Fibroblast of villous mesenchyme (primary cell): ENCODE measurements around the gene ETV7. TPM values are rescaled to one million over a fixed set of nuclear protein-coding genes. Genes with fewer than 3 reads are reported as not detected.

Experiments
- DNase-seq: peaks from one replicate; pipeline ENCODE4 v3.0.0-alpha.2; 2010; ENCODE audit warnings: low read depth
- H3K4me3 ChIP-seq: 2 replicates; pipeline ENCODE4 v1.5.1; 2011; ENCODE audit warnings: low read depth, mild to moderate bottlenecking, low read length
- total RNA-seq: library from RNA; depleted of rRNA; stranded (reverse); fragments of >200 nt; gene quantifications from 2 replicates; pipeline ENCODE4 v1.2.3, GENCODE V29; 2012
- TF ChIP-seq, protein P1 (sequence below): IDR thresholded peaks from 2 replicates; pipeline ENCODE4 v1.5.1; 2012; ENCODE audit warnings: low read depth, mild to moderate bottlenecking, low read length; ENCODE audit not compliant: insufficient read depth

Gene ETV7
- 0.32 and 0.86 TPM in 2 replicates for total RNA-seq

DNA sequence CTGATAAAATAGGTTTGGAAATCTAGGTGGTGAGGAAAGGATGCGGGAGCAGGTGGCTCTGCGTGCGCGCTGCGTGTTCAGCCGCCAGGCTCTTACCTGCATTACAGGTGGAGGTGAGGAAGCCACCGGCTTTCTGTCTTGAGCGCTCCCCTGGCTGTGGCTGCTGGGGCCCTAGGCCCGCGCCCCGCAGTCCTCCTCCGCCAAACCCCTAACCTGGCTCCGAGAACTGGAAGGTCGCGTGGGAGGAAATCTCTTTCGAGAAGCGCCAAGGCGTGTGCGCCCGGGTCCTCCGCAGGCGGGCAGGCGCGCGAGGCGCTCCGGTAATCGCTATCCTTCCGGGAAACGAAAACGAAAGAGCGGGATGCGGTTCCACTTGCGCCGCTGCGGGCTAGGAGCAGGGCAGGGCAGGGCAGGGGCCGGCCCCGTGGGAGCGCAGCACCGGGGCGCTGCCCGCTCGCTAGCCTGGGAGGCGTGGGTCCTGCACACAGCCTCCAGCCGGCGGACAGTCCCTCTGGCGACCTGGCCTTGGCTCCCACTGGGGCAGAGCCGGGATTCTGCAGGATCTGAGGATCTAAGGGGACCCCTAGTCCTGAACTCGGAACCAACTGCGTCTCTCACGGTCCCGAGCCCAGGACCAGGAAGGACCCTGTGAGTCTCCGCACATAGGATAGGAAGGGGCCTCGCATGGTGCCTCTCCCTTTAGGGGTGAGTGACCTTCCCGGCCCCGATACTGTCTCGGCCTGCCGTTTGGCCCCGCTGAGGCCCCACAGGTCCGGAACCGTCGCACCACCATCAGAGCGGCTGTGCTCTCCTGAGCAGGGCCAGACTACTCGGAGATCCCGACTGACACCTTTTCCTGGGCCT is at the start of gene ETV7:
Gene ETV7 (minus strand): TSS at position 230 of the 864 bp plus-strand sequence. CDS start 128 bp downstream, at position 102.
- peak; percentile 36 for DNase-seq
- TF ChIP-seq, protein P1, sequence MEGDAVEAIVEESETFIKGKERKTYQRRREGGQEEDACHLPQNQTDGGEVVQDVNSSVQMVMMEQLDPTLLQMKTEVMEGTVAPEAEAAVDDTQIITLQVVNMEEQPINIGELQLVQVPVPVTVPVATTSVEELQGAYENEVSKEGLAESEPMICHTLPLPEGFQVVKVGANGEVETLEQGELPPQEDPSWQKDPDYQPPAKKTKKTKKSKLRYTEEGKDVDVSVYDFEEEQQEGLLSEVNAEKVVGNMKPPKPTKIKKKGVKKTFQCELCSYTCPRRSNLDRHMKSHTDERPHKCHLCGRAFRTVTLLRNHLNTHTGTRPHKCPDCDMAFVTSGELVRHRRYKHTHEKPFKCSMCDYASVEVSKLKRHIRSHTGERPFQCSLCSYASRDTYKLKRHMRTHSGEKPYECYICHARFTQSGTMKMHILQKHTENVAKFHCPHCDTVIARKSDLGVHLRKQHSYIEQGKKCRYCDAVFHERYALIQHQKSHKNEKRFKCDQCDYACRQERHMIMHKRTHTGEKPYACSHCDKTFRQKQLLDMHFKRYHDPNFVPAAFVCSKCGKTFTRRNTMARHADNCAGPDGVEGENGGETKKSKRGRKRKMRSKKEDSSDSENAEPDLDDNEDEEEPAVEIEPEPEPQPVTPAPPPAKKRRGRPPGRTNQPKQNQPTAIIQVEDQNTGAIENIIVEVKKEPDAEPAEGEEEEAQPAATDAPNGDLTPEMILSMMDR = no peak

DNA sequence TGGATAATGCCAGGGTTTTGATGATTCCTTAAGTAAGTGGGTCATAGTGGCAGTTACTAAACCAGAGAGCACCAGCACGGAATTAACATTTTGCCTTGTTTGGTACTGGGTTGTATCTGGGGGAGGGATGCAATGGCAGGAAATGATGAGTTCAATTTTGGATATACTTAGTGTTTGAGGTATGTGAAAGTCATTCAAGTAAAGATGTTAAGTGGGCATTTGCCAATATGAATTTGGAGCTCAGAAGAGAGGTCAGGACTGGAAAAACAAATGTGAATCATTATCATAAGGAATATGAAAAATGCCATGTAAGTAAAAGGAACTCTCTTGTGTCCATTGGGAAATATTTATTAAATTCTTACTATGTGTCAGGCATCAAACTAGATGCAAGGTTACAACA is 49.0 kb upstream of the ETV7 start:
- H3K4me3 ChIP-seq = no peak overlapping the region
- DNase-seq = no peak
- TF ChIP-seq, protein P1 = no peak

More for the DNA sequence above, at the start of gene ETV7:
- H3K4me3 ChIP-seq = peak within 1 kb of the TSS; percentile 71

DNA sequence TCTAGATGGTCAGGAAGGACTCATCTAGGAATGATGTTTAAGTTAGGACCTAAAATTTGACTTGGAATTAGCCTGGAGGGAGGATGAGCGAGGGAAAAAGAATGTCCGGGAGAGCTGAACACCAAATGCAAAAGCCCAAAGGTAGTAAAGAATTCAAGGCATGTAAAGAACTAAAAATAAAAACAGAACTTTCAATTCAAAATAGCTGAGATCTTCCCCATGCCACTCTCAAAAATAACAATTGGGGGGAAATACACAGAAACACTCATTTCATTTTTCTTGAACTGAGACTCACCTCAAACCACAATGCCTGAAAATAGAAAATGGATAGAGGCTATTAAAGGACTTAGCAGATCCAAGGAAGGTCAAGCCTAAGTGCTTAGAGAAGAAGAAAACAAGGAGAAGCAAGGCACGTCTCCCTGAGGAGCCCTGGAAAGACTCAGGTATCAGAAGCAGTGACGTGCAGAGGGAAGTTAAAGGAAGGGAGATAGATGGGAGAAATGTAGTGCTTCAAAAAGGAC is 44.7 kb upstream of the ETV7 start:
- DNase-seq = peak; percentile 31
- no peak overlapping the region for H3K4me3 ChIP-seq
- TF ChIP-seq, protein P1 = no peak

DNA sequence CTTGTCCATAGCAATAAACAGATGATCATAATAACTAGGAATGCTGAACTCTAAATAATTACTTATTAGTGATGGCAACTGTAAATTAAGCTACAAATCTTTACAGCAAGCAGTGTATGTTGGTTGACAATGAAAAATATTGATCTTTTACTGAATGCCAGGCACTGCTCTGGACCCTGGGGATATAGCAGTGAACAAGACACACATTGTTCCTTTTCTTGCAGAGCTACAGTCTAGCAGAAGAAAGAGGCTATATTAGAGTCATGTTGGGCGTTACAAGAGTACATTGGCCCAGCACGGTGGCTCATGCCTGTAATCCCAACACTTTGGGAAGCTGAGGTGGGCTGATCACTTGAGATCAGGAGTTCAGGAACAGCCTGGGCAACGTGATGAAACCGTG is 43.7 kb upstream of the ETV7 start:
- no peak for DNase-seq
- no peak overlapping the region for H3K4me3 ChIP-seq
- TF ChIP-seq, protein P1 = no peak

DNA sequence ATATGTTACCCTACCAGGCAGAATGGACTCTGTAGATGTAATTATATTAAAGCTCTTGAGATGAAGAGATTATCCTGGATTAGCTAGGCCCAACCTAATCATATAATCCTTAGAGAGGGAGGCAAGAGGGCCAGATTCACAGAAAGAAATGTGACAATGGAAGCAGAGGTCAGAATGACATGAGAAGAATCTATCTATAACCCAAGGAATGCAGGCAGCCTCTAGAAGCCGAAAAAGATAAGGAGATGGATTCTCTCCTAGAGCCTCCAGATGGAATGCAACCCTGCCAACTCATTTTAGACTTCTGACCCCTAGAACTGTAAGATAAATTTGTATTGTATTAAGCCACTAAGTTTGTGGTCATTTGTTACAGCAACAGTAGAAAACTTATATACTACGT is 42.9 kb upstream of the ETV7 start:
- no peak overlapping the region for H3K4me3 ChIP-seq
- peak; percentile 50 for DNase-seq
- TF ChIP-seq, protein P1 = no peak

DNA sequence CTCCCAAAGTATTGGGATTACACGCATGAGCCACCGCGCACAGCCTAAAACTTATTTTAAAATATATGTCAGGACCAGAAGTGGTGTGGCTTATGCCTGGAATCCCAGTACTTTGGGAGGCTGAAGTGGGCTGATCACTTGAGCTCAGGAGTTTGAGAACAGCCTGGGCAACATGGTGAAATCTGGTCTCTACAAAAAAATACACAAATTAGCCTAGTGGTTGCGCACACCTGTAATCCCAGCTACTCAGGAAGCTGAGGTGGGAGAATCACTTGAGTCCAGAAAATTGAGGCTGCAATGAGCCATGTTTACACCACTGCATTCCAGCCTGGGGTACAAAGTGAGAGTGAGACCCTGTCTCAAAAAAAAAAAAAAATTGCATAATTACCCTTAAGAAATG is 41.4 kb upstream of the ETV7 start:
- no peak overlapping the region for H3K4me3 ChIP-seq
- TF ChIP-seq, protein P1 = peak; percentile 7
- DNase-seq = no peak

DNA sequence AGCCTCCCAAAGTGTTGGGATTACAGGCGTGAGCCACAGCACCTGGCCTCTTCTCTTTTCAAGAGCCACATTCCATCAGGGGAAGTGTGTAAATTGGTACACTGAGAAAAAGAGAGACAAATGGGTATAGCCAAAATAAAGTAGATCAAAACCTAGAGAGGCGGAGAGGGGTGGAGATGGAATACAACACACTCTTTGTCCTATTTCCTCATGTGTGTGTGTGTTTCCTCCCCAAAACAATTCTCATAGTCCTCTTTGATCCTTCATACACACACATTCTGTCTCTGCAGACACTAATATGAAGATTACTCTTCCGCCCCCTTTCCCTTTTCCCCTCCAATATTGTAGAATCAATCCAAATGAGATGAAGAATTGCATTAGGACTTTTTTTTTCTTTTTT is 39.2 kb upstream of the ETV7 start:
- H3K4me3 ChIP-seq = no peak overlapping the region
- TF ChIP-seq, protein P1 = no peak
- DNase-seq = no peak
